Smooth muscle cell (in vitro differentiated cells): ENCODE results near the gene SNPH. TPM values are rescaled to one million over a fixed set of nuclear protein-coding genes. Genes with fewer than 3 reads are reported as not detected.

Experiments
- DNase-seq: peaks from one replicate; lab custom pipeline; 2025; ENCODE audit not compliant: unreplicated experiment; lab: John Stamatoyannopoulos, UW
- H2AFZ ChIP-seq: fragments of 200-600 bp; sonication (generic); 2 replicates; pipeline ENCODE4 v1.6.0; 2016; ENCODE audit warnings: antibody characterized with exemption, low read depth, mild to moderate bottlenecking
- H3F3A ChIP-seq: fragments of 200-600 bp; sonication (generic); 2 replicates; pipeline ENCODE4 v1.6.0; 2017; ENCODE audit warnings: antibody characterized with exemption, low read depth
- H3K27ac ChIP-seq: fragments of 200-600 bp; sonication (generic); 2 replicates; pipeline ENCODE4 v1.5.1; 2016; ENCODE audit warnings: low read depth, mild to moderate bottlenecking
- H3K27me3 ChIP-seq: fragments of 200-600 bp; sonication (generic); 2 replicates; pipeline ENCODE4 v1.6.1; 2016; ENCODE audit warnings: low read depth, mild to moderate bottlenecking
- H3K36me3 ChIP-seq: fragments of 200-600 bp; sonication (generic); 2 replicates; pipeline ENCODE4 v1.5.1; 2016; ENCODE audit warnings: low read depth
- H3K4me1 ChIP-seq: fragments of 200-600 bp; sonication (generic); 2 replicates; pipeline ENCODE4 v1.5.1; 2016; ENCODE audit warnings: low read depth
- H3K4me2 ChIP-seq: fragments of 200-600 bp; sonication (generic); 2 replicates; pipeline ENCODE4 v1.6.0; 2016; ENCODE audit warnings: mild to moderate bottlenecking
- H3K4me3 ChIP-seq: fragments of 200-600 bp; sonication (generic); 2 replicates; pipeline ENCODE4 v1.5.1; 2016; ENCODE audit warnings: mild to moderate bottlenecking
- H3K79me2 ChIP-seq: fragments of 200-600 bp; sonication (generic); 2 replicates; pipeline ENCODE4 v1.6.0; 2016; ENCODE audit warnings: low read depth, mild to moderate bottlenecking
- H3K9ac ChIP-seq: fragments of 200-600 bp; sonication (generic); 2 replicates; pipeline ENCODE4 v1.6.0; 2016; ENCODE audit warnings: low read depth
- H3K9me3 ChIP-seq: fragments of 200-600 bp; sonication (generic); replicated peaks from 2 replicates; pipeline ENCODE4 v1.5.1; 2016; ENCODE audit warnings: low read depth
- H4K20me1 ChIP-seq: fragments of 200-600 bp; sonication (generic); 2 replicates; pipeline ENCODE4 v1.6.0; 2016; ENCODE audit warnings: low read depth
- WGBS: methylation state at CpG from one replicate; pipeline ENCODE4 v1.1.7; 2016; ENCODE audit warnings: low lambda C conversion rate; 5-methylcytosine and 5-hydroxymethylcytosine counted together
- polyA plus RNA-seq: library from polyadenylated mRNA; unstranded; fragments of >200 nt; fragmentation: Nextera tagmentation; extraction: Ambion mirVana; gene quantifications from 2 replicates; pipeline ENCODE4 v1.2.1, GENCODE V29; 2016
- total RNA-seq: library from RNA; depleted of rRNA; stranded (reverse); fragments of >200 nt; gene quantifications from 2 replicates; pipeline ENCODE4 v1.2.3, GENCODE V29; 2014
- TF ChIP-seq, protein P1 (sequence below): fragments of 200-600 bp; sonication (generic); IDR thresholded peaks from 2 replicates; pipeline ENCODE4 v1.5.1; 2017; ENCODE audit warnings: borderline replicate concordance, mild to moderate bottlenecking, antibody characterized with exemption; ENCODE audit not compliant: insufficient read depth, poor library complexity, severe bottlenecking

Gene SNPH
- total and polyA plus RNA-seq, 2 experiments from 2014 or later = 3.0 to 3.1 TPM

DNA sequence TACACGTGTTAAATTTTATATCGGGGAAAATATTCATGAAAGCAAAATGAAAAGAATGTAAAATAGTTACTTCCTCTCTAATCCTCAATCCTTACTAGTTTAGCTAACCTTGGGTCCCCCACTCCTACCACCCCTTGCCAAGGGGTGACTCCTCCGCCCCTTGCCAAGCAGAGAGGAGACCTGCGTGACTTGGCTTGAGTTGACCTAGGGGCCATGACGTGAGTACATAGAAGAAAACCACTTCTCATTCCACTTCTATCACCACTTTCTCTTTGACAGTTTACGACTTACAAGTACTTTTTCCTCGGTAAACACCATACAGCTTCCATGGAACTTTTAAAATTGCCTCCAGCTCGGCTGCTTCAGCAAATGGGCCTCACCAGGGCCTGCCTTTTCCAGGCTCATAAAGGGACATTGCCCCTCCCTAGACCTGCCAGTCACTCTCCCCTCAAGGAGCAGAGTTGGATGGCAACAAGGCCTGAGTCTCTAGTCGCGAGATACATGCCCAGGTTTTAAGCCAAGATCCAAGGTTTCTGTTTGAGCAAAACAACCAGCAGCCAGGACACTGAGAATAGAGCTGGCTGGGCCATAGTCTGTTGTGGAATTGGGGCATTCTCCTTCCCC is 32.9 kb downstream of the SNPH start:
- H3K4me2 ChIP-seq = no peak overlapping the region
- H3K4me3 ChIP-seq = no peak overlapping the region
- H3K79me2 ChIP-seq = no peaks in the 10 kb centered on the region
- no peak overlapping the region for H3K9ac ChIP-seq
- H2AFZ ChIP-seq = no peak overlapping the region
- TF ChIP-seq, protein P1, sequence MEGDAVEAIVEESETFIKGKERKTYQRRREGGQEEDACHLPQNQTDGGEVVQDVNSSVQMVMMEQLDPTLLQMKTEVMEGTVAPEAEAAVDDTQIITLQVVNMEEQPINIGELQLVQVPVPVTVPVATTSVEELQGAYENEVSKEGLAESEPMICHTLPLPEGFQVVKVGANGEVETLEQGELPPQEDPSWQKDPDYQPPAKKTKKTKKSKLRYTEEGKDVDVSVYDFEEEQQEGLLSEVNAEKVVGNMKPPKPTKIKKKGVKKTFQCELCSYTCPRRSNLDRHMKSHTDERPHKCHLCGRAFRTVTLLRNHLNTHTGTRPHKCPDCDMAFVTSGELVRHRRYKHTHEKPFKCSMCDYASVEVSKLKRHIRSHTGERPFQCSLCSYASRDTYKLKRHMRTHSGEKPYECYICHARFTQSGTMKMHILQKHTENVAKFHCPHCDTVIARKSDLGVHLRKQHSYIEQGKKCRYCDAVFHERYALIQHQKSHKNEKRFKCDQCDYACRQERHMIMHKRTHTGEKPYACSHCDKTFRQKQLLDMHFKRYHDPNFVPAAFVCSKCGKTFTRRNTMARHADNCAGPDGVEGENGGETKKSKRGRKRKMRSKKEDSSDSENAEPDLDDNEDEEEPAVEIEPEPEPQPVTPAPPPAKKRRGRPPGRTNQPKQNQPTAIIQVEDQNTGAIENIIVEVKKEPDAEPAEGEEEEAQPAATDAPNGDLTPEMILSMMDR = no peak
- no peak overlapping the region for H3K27ac ChIP-seq
- no peaks in the 10 kb centered on the region for H3F3A ChIP-seq
- H3K36me3 ChIP-seq = no peaks in the 10 kb centered on the region
- H3K9me3 ChIP-seq = no peaks in the 10 kb centered on the region
- no peaks in the 10 kb centered on the region for H4K20me1 ChIP-seq
- no peak for DNase-seq
- peaks cover 7% of the 10 kb centered on the region for H3K4me1 ChIP-seq
- 89% methylated on average over 10 of the region's 10 CpGs for WGBS
- no peaks in the 10 kb centered on the region for H3K27me3 ChIP-seq

DNA sequence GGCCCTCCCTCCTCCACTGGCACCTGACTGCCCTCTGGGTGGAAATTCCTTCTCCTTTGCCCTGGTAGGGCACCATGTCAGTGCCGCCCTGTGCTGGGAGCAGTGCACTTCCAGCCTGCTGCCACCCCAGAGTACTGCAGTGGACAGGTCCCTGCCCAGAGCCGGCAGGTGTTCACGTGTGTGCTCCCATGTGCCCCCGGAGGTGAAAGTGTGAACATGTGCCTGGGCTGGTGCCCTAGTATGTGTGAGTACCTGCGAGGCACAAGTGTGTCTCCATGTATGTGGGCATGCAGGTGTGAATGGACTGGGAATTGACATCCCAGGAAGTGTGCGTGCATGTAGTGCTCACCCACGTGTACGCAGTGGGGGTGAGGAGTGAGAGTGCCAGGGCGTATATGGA is 33.4 kb downstream of the SNPH start:
- DNase-seq = no peak
- no peak overlapping the region for H3K4me3 ChIP-seq
- no peak overlapping the region for H3K27ac ChIP-seq
- no peaks in the 10 kb centered on the region for H3F3A ChIP-seq
- peaks cover 7% of the 10 kb centered on the region for H3K4me1 ChIP-seq
- no peak overlapping the region for H2AFZ ChIP-seq
- H3K36me3 ChIP-seq = no peaks in the 10 kb centered on the region
- H4K20me1 ChIP-seq = no peaks in the 10 kb centered on the region
- H3K9me3 ChIP-seq = no peaks in the 10 kb centered on the region
- TF ChIP-seq, protein P1 = no peak
- no peaks in the 10 kb centered on the region for H3K79me2 ChIP-seq
- 83% methylated on average over 9 of the region's 9 CpGs for WGBS
- no peak overlapping the region for H3K4me2 ChIP-seq
- no peaks in the 10 kb centered on the region for H3K27me3 ChIP-seq
- no peak overlapping the region for H3K9ac ChIP-seq

DNA sequence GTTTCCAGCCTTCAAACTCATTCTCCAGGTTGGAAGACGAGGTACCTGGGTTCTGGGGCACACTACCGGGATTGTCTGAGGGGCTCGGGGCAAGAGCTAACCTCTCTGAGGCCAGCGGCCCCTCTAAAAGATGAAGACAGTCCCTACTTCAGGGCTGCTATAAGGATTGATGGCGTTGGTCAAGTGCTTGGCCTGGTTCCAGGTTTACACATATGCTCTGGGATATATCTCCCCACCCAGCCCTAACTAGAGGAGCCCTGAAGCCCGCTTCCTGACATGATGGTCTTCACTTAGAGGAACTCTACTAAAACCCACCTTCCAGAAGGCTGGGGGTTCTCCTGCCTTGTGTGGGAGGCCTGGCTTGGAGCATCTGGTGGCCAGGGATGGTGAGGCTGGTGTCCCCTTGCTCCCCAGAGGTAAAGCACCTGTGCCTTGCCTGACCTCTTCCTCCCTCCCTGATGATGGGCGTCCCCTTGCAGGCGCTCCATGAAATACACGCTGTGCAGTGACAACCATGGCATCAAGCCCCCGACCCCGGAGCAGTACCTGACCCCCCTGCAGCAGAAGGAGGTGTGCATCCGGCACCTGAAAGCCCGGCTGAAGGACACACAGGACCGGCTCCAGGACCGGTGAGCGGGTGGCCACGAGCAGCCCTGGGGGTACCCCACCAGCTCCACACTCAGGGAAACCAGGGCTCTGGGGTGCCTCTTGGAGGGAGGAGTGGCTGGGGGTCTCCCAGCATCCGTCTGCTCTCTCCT is 34.2 kb downstream of the SNPH start:
- Histone ChIP-seq H3K79me2 (no peaks in the 10 kb centered on the region), H2AFZ (no peak overlapping the region), H3F3A (no peaks in the 10 kb centered on the region), H3K9me3 (no peaks in the 10 kb centered on the region), H3K27ac (no peak overlapping the region), H3K9ac (no peak overlapping the region), H3K36me3 (no peaks in the 10 kb centered on the region), H3K4me2 (no peak overlapping the region), H3K4me1 (peaks cover 7% of the 10 kb centered on the region), H4K20me1 (no peaks in the 10 kb centered on the region), H3K27me3 (no peaks in the 10 kb centered on the region), H3K4me3 (no peak overlapping the region)
- TF ChIP-seq, protein P1 = no peak
- no peak for DNase-seq
- 97% methylated on average over 18 of the region's 18 CpGs for WGBS

DNA sequence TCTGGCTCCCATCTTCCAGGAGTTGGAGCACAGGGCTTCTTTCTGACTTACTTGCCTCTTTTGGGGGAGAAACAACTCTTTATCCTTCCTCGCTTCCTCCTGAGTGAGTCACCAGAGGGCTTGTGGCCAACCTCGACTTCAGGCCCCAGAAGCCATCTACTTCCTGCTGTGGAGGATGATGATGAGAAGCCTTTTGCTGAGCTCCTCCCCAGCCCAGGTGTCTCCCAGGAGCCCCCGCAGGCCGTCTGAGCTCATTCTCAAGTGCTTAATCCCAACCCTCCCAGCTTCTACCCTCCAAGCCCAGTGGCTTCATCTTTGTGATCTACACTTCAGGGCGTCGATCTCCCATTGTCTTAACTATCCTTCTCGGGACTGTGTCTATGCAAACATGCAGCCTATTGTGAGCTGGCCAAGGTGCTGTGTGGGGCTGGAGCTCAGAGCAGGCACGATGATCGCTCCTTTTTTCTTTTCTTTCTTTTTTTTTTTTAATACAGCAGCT is 35.0 kb downstream of the SNPH start:
- 53% methylated on average over 9 of the region's 9 CpGs for WGBS
- no peak overlapping the region for H2AFZ ChIP-seq

More for the DNA sequence above, 35.0 kb downstream of the SNPH start:
- H3K27me3 ChIP-seq = no peaks in the 10 kb centered on the region
- H3K4me1 ChIP-seq = peaks cover 7% of the 10 kb centered on the region
- H3K4me2 ChIP-seq = no peak overlapping the region
- H3K9ac ChIP-seq = no peak overlapping the region
- no peak overlapping the region for H3K4me3 ChIP-seq
- no peaks in the 10 kb centered on the region for H3K79me2 ChIP-seq
- DNase-seq = no peak
- H3K36me3 ChIP-seq = no peaks in the 10 kb centered on the region
- H3K9me3 ChIP-seq = no peaks in the 10 kb centered on the region
- H3K27ac ChIP-seq = no peak overlapping the region
- no peaks in the 10 kb centered on the region for H4K20me1 ChIP-seq
- TF ChIP-seq, protein P1 = no peak
- no peaks in the 10 kb centered on the region for H3F3A ChIP-seq
